ENCODE results near the gene PDIA4. TPM values are rescaled to one million over a fixed set of nuclear protein-coding genes. Genes with fewer than 3 reads are reported as not detected.
A peak's percentile ranks its signal among the peaks of the same experiment; 100 is the strongest.

PDIA4 gene
- total RNA-seq, 1 donor from 2014 or later, result 123 TPM

DNA sequence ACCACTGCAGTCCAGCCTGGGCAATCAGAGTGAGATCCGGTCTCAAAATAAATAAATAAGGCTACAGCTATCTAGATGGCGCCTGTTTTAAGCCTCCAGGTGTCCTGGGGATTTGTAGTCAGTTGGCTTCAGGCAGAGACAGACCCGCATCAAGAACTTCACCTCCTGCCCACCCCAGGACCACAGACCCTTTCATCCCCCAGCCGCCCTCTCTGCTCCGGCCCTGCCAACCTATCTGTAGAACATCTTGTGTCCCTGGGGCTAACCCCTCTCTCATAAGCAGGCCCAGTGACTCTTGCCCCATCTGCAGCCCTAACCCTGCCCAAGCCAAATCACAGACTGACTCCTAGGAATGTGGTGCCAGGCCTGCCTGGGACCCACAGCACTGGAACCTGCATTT lies 17.9 kb downstream of the PDIA4 start:
- Histone ChIP-seq H3K4me3 (no peak overlapping the region), H3K9me3 (no peaks in the 10 kb centered on the region), H3K4me1 (no peaks in the 10 kb centered on the region), H3K36me3 (peaks cover 97% of the 10 kb centered on the region), H3K27ac (no peak overlapping the region), H3K27me3 (ENCODE audit: low read depth) (no peaks in the 10 kb centered on the region)
- ATAC-seq, result no peak
- DNase-seq, result no peak
- intact Hi-C loops (cut with DNase I), result no loop called here
- TF ChIP-seq, protein P1, sequence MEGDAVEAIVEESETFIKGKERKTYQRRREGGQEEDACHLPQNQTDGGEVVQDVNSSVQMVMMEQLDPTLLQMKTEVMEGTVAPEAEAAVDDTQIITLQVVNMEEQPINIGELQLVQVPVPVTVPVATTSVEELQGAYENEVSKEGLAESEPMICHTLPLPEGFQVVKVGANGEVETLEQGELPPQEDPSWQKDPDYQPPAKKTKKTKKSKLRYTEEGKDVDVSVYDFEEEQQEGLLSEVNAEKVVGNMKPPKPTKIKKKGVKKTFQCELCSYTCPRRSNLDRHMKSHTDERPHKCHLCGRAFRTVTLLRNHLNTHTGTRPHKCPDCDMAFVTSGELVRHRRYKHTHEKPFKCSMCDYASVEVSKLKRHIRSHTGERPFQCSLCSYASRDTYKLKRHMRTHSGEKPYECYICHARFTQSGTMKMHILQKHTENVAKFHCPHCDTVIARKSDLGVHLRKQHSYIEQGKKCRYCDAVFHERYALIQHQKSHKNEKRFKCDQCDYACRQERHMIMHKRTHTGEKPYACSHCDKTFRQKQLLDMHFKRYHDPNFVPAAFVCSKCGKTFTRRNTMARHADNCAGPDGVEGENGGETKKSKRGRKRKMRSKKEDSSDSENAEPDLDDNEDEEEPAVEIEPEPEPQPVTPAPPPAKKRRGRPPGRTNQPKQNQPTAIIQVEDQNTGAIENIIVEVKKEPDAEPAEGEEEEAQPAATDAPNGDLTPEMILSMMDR (IDR thresholded peaks at IDR 0.05), result no peak

DNA sequence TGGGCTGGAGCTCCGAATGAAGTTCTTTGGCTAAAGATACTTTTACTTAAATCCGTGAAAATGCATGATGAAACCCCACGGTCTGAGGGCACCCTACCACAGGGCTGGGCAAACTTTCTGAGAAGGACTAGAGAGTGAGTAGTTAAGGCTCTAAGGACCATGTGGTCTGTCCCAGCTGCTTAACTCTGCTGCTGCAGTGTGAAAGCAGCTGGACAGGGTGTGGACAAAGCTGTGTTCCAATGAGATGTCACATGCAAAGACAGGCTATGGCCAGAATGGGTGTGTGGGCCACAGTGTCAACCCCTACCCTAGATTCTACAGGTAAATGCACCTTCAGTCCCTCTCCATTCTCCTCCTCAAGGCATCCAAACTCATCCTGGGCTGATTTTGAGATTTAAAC lies 18.8 kb downstream of the PDIA4 start:
- Histone ChIP-seq H3K27me3 (ENCODE audit: low read depth) (no peaks in the 10 kb centered on the region), H3K27ac (no peak overlapping the region), H3K4me1 (no peaks in the 10 kb centered on the region), H3K36me3 (peaks cover 97% of the 10 kb centered on the region), H3K4me3 (no peak overlapping the region), H3K9me3 (no peaks in the 10 kb centered on the region)
- DNase-seq (no peak), ATAC-seq (no peak)
- TF ChIP-seq, protein P1 (IDR thresholded peaks at IDR 0.05), result no peak
- intact Hi-C loops (cut with DNase I), result loop anchor here (10.0 kb wide), 2 partner anchors 55 to 85 kb away; partner anchors contain the start of gene ZNF786

DNA sequence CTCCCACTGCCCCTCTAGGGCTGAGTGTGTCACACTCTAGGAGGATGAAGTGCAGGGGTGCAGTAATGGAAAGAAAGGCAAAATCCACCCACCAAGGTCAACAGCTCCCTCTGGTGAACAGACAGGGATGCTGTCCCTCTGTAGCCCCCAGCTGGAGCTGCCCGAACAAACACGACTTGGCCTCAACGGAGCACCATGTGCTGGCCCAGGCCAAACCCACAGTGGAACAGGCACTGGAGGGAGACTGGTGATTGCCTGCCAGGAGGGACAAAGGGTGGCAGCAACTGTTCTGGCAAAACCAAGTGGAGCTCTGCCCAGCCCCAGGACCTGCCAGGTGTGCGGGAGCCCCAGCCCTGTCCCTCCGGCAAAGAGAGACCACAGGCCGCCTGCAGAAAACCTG lies 20.7 kb downstream of the PDIA4 start:
- ATAC-seq, result no peak
- no peak for DNase-seq
- Histone ChIP-seq H3K9me3 (no peaks in the 10 kb centered on the region), H3K27ac (no peak overlapping the region), H3K36me3 (peaks cover 97% of the 10 kb centered on the region), H3K27me3 (ENCODE audit: low read depth) (no peaks in the 10 kb centered on the region), H3K4me1 (no peaks in the 10 kb centered on the region), H3K4me3 (no peak overlapping the region)
- intact Hi-C loops (cut with DNase I), result loop anchor here (10.0 kb wide), 2 partner anchors 57 to 87 kb away; partner anchors contain the start of gene ZNF786
- TF ChIP-seq, protein P1 (IDR thresholded peaks at IDR 0.05), result no peak

DNA sequence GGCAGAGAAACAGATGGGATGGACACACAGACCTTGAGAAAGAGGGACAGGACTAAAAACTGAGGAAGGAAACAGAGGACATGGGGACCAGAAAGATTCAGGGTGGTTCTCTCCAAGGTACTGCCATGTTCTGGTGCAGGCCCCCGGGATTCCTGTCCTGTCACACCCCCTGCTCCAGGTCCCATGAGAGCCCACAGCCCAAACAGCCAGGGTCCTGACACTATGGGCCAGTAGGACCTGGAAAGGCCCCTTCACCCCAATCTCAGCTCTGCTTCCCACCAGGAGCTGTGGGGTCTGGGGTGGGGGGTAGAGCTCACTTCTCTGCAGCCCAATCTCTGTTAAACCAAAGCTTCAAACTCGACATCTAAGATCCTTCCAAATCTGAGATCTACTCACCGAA lies 21.2 kb downstream of the PDIA4 start:
- Histone ChIP-seq H3K27me3 (ENCODE audit: low read depth) (no peaks in the 10 kb centered on the region), H3K36me3 (peaks cover 97% of the 10 kb centered on the region), H3K27ac (no peak overlapping the region), H3K4me1 (no peaks in the 10 kb centered on the region), H3K9me3 (no peaks in the 10 kb centered on the region), H3K4me3 (no peak overlapping the region)
- intact Hi-C loops (cut with DNase I), result loop anchor here (10.0 kb wide), 2 partner anchors 58 to 88 kb away; partner anchors contain the start of gene ZNF786
- DNase-seq (no peak), ATAC-seq (no peak)
- TF ChIP-seq, protein P1 (IDR thresholded peaks at IDR 0.05), result no peak

DNA sequence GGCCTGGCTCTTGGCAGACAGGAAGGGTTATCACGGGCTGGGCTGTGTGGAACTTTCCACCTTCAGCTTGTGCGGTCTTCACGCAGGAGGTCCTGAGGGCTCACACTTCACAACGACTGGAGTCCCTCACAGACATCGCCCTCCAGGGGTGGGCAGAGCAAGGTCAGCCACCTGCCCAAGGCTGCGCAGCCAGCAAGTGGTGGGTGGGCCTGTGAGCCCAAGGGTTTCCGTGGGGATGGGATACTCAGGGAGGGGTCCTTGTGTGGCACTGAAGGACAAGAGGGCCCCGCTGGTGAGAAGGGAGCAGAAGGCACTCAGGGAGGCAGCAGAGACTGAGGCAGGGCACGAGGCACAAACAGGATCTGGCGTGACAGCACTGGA lies 22.0 kb downstream of the PDIA4 start:
- ATAC-seq, result peak in 1 of 2 donors; percentile 8
- H3K27me3 ChIP-seq (ENCODE audit: low read depth), result no peaks in the 10 kb centered on the region
- TF ChIP-seq, protein P1 (IDR thresholded peaks at IDR 0.05), result no peak
- DNase-seq, result no peak
- no peak overlapping the region for H3K4me3 ChIP-seq
- H3K36me3 ChIP-seq, result peaks cover 97% of the 10 kb centered on the region
- no peak overlapping the region for H3K27ac ChIP-seq
- no peaks in the 10 kb centered on the region for H3K4me1 ChIP-seq
- intact Hi-C loops (cut with DNase I), result loop anchor here (10.0 kb wide), 2 partner anchors 58 to 88 kb away; partner anchors contain the start of gene ZNF786
- no peaks in the 10 kb centered on the region for H3K9me3 ChIP-seq
